Stomach (tissue), 4 donors: ENCODE data around the gene OPCML.

Experiments
- CTCF ChIP-seq, 7 experiments: fragments of 450-650 bp in 4 of 7; fragments of 200-600 bp in 3 of 7; sonication (generic) in 3 of 7; IDR thresholded peaks; one replicate each; pipeline ENCODE4 v1.5.1; 2016 to 2019; ENCODE audit warnings: antibody characterized with exemption in 7 of 7, control low read depth in 2 of 7, mild to moderate bottlenecking in 1 of 7
- POLR2A ChIP-seq, 4 donors: fragments of 450-650 bp; IDR thresholded peaks; one replicate each; pipeline ENCODE4 v1.6.1; 2016; ENCODE audit warnings: antibody characterized with exemption in 4 of 4, control low read depth in 2 of 4, mild to moderate bottlenecking in 1 of 4, moderate library complexity in 1 of 4
- POLR2AphosphoS5 ChIP-seq, 3 donors: sonication (generic); formaldehyde crosslinking; IDR thresholded peaks; one replicate each; pipeline ENCODE4 v1.6.1; 2016; ENCODE audit warnings: antibody characterized with exemption in 3 of 3

- TF ChIP-seq POLR2AphosphoS5 (IDR thresholded peaks at IDR 0.05): no peak
- no peak for TF ChIP-seq CTCF (IDR thresholded peaks at IDR 0.05)
- no peak for TF ChIP-seq POLR2A (IDR thresholded peaks at IDR 0.05)
These were observed 417.2 kb downstream of the OPCML start for GRCh38 chr11:133115099-133115498.
